Measurements from ENCODE around the gene RC3H1. TPM values are rescaled to one million over a fixed set of nuclear protein-coding genes. Genes with fewer than 3 reads are reported as not detected.
"Not testable (repeated sequence)": the region's sequence is repeated elsewhere in the genome, so short reads cannot be mapped to it uniquely, and the experiment has no call there.

RC3H1 gene
- total and polyA plus RNA-seq, 2 donors (not counting 1 experiment from before 2014, with no cell fraction given), result 13.6 to 17.5 TPM

GRCh38 chr1:174049514-174049913, 27.4 kb upstream of the RC3H1 start:
- H3K9ac ChIP-seq (ENCODE audit: insufficient read depth, low read length), result no peak overlapping the region

GRCh38 chr1:174044418-174045222, 22.5 kb upstream of the RC3H1 start:
- no peak overlapping the region for H3K4me2 ChIP-seq (ENCODE audit: extremely low read depth, insufficient read depth, low read length)
- TF ChIP-seq CTCF (conservative IDR thresholded peaks at IDR 0.05 in 1 of 2, IDR thresholded peaks at IDR 0.05 in 1 of 2; ENCODE audit: low read depth in 1 of 2, low read length in 2 of 2), result no peak
- H3K79me2 ChIP-seq (ENCODE audit: control insufficient read depth, insufficient read depth, low read length), result no peaks in the 10 kb centered on the region
- no peak overlapping the region for H3K9ac ChIP-seq (ENCODE audit: insufficient read depth, low read length)
- no peak overlapping the region for H2AFZ ChIP-seq (ENCODE audit: low read length)
- no peak overlapping the region for H3K27ac ChIP-seq (ENCODE audit: insufficient read depth, low read length)
- no peaks in the 10 kb centered on the region for H4K20me1 ChIP-seq (ENCODE audit: control insufficient read depth, extremely low read depth, insufficient read depth, low read length)
- H3K36me3 ChIP-seq (ENCODE audit: control insufficient read depth, insufficient read depth, low read length), result no peaks in the 10 kb centered on the region
- H3K4me3 ChIP-seq (replicated peaks in 1 of 4; ENCODE audit: control extremely low read depth in 1 of 4, insufficient read depth in 1 of 4, low read depth in 3 of 4, low read length in 4 of 4), result no peak overlapping the region
- H3K27me3 ChIP-seq (ENCODE audit: control insufficient read depth, insufficient read depth, low read length), result no peaks in the 10 kb centered on the region
- no peaks in the 10 kb centered on the region for H3K9me3 ChIP-seq (ENCODE audit: control insufficient read depth, insufficient read depth, low read depth, low read length)
- no peak for DNase-seq (ENCODE audit: low read depth in 2 of 2)
- H3K4me1 ChIP-seq (ENCODE audit: control insufficient read depth, extremely low read depth, insufficient read depth, low read length), result peaks cover 4% of the 10 kb centered on the region

More at GRCh38 chr1:174049514-174049913, 27.4 kb upstream of the RC3H1 start:
- Histone ChIP-seq H3K4me1 (ENCODE audit: control insufficient read depth, extremely low read depth, insufficient read depth, low read length) (no peaks in the 10 kb centered on the region), H2AFZ (ENCODE audit: low read length) (no peak overlapping the region), H3K27ac (ENCODE audit: insufficient read depth, low read length) (no peak overlapping the region), H4K20me1 (ENCODE audit: control insufficient read depth, extremely low read depth, insufficient read depth, low read length) (no peaks in the 10 kb centered on the region), H3K79me2 (ENCODE audit: control insufficient read depth, insufficient read depth, low read length) (no peaks in the 10 kb centered on the region), H3K9me3 (ENCODE audit: control insufficient read depth, insufficient read depth, low read depth, low read length) (no peaks in the 10 kb centered on the region), H3K27me3 (ENCODE audit: control insufficient read depth, insufficient read depth, low read length) (no peaks in the 10 kb centered on the region), H3K4me2 (ENCODE audit: extremely low read depth, insufficient read depth, low read length) (no peak overlapping the region), H3K36me3 (ENCODE audit: control insufficient read depth, insufficient read depth, low read length) (no peaks in the 10 kb centered on the region), H3K4me3 (replicated peaks in 1 of 4; ENCODE audit: control extremely low read depth in 1 of 4, insufficient read depth in 1 of 4, low read depth in 3 of 4, low read length in 4 of 4) (no peak overlapping the region)
- no peak for DNase-seq (ENCODE audit: low read depth in 2 of 2)
- TF ChIP-seq CTCF (conservative IDR thresholded peaks at IDR 0.05 in 1 of 2, IDR thresholded peaks at IDR 0.05 in 1 of 2; ENCODE audit: low read depth in 1 of 2, low read length in 2 of 2) (no peak), EZH2 (IDR thresholded peaks at IDR 0.05; ENCODE audit: low read length, missing control alignments) (no peak)

- not testable (repeated sequence) for H3K27me3 ChIP-seq (ENCODE audit: control insufficient read depth, insufficient read depth, low read length); H3K4me1 ChIP-seq (ENCODE audit: control insufficient read depth, extremely low read depth, insufficient read depth, low read length); H3K9me3 ChIP-seq (ENCODE audit: control insufficient read depth, insufficient read depth, low read depth, low read length); H3K9ac ChIP-seq (ENCODE audit: insufficient read depth, low read length); H3K4me3 ChIP-seq (replicated peaks in 1 of 4; ENCODE audit: control extremely low read depth in 1 of 4, insufficient read depth in 1 of 4, low read depth in 3 of 4, low read length in 4 of 4); DNase-seq (ENCODE audit: low read depth in 2 of 2); H4K20me1 ChIP-seq (ENCODE audit: control insufficient read depth, extremely low read depth, insufficient read depth, low read length); H3K79me2 ChIP-seq (ENCODE audit: control insufficient read depth, insufficient read depth, low read length); H3K36me3 ChIP-seq (ENCODE audit: control insufficient read depth, insufficient read depth, low read length); H3K4me2 ChIP-seq (ENCODE audit: extremely low read depth, insufficient read depth, low read length); H2AFZ ChIP-seq (ENCODE audit: low read length); H3K27ac ChIP-seq (ENCODE audit: insufficient read depth, low read length)
Observed at GRCh38 chr1:174042509-174042908, 20.4 kb upstream of the RC3H1 start.

All from fibroblast of lung (primary cell).